Uterus (tissue), 2 donors: ENCODE results near the gene IQGAP1.

Experiments
- POLR2A ChIP-seq, 2 donors: fragments of 450-650 bp; IDR thresholded peaks; one replicate each; pipeline ENCODE4 v1.6.1; 2016; ENCODE audit warnings: antibody characterized with exemption in 2 of 2, mild to moderate bottlenecking in 1 of 2, moderate library complexity in 1 of 2
- TF ChIP-seq, protein P1 (sequence below), 4 experiments: fragments of 200-600 bp in 2 of 4; fragments of 450-650 bp in 2 of 4; sonication (generic) in 2 of 4; IDR thresholded peaks; one replicate each; pipeline ENCODE4 v1.5.1; 2016 to 2019; ENCODE audit warnings: antibody characterized with exemption in 4 of 4, mild to moderate bottlenecking in 2 of 4, moderate library complexity in 1 of 4

DNA sequence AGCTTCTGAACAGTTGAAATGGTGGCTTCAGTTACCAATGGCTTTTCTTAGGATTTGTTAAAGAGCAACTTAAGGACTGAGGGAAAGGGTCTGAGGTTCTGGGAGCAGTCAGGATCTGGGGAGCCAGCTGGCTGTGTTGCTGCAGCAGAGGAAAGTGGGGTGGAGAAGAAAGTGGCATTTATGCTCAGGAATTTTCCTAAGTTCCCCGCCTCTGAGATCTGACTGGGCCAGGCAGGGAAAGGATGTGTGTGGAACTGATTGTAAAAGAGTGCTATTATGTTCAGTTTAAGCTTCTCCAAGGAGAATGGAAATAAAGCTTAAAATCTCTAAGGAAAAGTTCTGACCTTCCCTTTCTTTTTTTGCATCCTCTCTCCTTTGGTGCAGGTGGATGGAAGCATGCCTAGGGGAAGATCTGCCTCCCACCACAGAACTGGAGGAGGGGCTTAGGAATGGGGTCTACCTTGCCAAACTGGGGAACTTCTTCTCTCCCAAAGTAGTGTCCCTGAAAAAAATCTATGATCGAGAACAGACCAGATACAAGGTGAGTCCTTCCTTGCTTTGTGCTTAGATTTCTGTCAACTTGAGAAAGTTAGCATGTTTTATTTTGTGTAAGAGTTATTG, 37.8 kb downstream of the IQGAP1 start:
- TF ChIP-seq, protein P1, sequence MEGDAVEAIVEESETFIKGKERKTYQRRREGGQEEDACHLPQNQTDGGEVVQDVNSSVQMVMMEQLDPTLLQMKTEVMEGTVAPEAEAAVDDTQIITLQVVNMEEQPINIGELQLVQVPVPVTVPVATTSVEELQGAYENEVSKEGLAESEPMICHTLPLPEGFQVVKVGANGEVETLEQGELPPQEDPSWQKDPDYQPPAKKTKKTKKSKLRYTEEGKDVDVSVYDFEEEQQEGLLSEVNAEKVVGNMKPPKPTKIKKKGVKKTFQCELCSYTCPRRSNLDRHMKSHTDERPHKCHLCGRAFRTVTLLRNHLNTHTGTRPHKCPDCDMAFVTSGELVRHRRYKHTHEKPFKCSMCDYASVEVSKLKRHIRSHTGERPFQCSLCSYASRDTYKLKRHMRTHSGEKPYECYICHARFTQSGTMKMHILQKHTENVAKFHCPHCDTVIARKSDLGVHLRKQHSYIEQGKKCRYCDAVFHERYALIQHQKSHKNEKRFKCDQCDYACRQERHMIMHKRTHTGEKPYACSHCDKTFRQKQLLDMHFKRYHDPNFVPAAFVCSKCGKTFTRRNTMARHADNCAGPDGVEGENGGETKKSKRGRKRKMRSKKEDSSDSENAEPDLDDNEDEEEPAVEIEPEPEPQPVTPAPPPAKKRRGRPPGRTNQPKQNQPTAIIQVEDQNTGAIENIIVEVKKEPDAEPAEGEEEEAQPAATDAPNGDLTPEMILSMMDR (IDR thresholded peaks at IDR 0.05) = no peak
- TF ChIP-seq POLR2A (IDR thresholded peaks at IDR 0.05) = no peak
